Right lobe of liver (tissue), 4 donors: Measurements from ENCODE around the gene VASN.

Source experiments
- CTCF ChIP-seq, 4 donors: fragments of 200-600 bp in 3 of 4; fragments of 450-650 bp in 1 of 4; IDR thresholded peaks; one replicate each; pipeline versions ENCODE4 v1.5.1 to v1.8.0; 2016 to 2022; ENCODE audit warnings: antibody characterized with exemption in 4 of 4, mild to moderate bottlenecking in 2 of 4
- POLR2A ChIP-seq: fragments of 450-650 bp; IDR thresholded peaks from one replicate; pipeline ENCODE4 v1.6.1; 2017; ENCODE audit warnings: antibody characterized with exemption, mild to moderate bottlenecking
- donor health status: DM: no; HTN: no; CAD: no.
- donor health status: DM: no; HTN: no; CAD: no.
- donor health status: DM: no; HTN: yes; CAD: no.

- TF ChIP-seq POLR2A (no peak), CTCF (IDR thresholded peaks at IDR 0.05) (no peak)
Observed at GRCh38 chr16:4337540-4338088, 34.0 kb upstream of the VASN start.
